ENCODE results near the gene HLCS. TPM values are rescaled to one million over a fixed set of nuclear protein-coding genes. Genes with fewer than 3 reads are reported as not detected.

Gene HLCS
- total and polyA plus RNA-seq, 4 experiments from 2014 or later: 8.3 to 14.7 (median 11.3) TPM

- H3K27ac Mint-ChIP-seq: no peak overlapping the region
- Histone ChIP-seq H3K36me3 (ENCODE audit: insufficient read depth, low read length) (no peaks in the 10 kb centered on the region), H3K27ac (ENCODE audit: low read depth, low read length) (no peak overlapping the region), H3K9me3 (ENCODE audit: control insufficient read depth in 1 of 2, low read length in 2 of 2) (no peaks in the 10 kb centered on the region), H3K4me1 (ENCODE audit: insufficient read depth, low read length) (no peaks in the 10 kb centered on the region), H3K27me3 (ENCODE audit: insufficient read depth, low read length) (no peaks in the 10 kb centered on the region), H3K4me3 (ENCODE audit: low read length in 2 of 2) (no peak overlapping the region)
- no peak for DNase-seq
- peaks cover 0 to 3% (median 0%) of the 10 kb centered on the region in 8 donors for H3K9me3 Mint-ChIP-seq
- intact Hi-C loops (cut with micrococcal nuclease): no loop called here
- no peak overlapping the region for H3K4me3 Mint-ChIP-seq
- ChIA-PET POLR2A (ENCODE audit: partially characterized antibody) (no interaction called here), CTCF (ENCODE audit: partially characterized antibody) (interaction anchor here (1.4 kb wide), 1 partner anchor 8 kb away, joined by 3 read pairs; no protein-coding TSS in a partner anchor)
- no peaks in the 10 kb centered on the region for H3K36me3 Mint-ChIP-seq
- H3K4me1 Mint-ChIP-seq: no peaks in the 10 kb centered on the region
- peaks cover 7 to 10% of the 10 kb centered on the region in 2 donors for H3K27me3 Mint-ChIP-seq
Measured at GRCh38 chr21:36738489-36739126, 227.9 kb downstream of the HLCS start.

- no peak overlapping the region for H3K27ac ChIP-seq (ENCODE audit: low read depth, low read length)
- Mint-ChIP-seq H3K4me1 (no peaks in the 10 kb centered on the region), H3K27ac (no peak overlapping the region), H3K9me3 (peaks cover 0 to 3% (median 0%) of the 10 kb centered on the region in 8 donors), H3K4me3 (no peak overlapping the region), H3K27me3 (peaks cover 6 to 13% of the 10 kb centered on the region in 2 donors), H3K36me3 (no peaks in the 10 kb centered on the region)
- no peak overlapping the region for H3K4me3 ChIP-seq (ENCODE audit: low read length in 2 of 2)
- intact Hi-C loops (cut with micrococcal nuclease): no loop called here
- H3K4me1 ChIP-seq (ENCODE audit: insufficient read depth, low read length): no peaks in the 10 kb centered on the region
- no peaks in the 10 kb centered on the region for H3K36me3 ChIP-seq (ENCODE audit: insufficient read depth, low read length)
- DNase-seq: no peak
- CTCF ChIA-PET (ENCODE audit: partially characterized antibody): no interaction called here
- no peaks in the 10 kb centered on the region for H3K9me3 ChIP-seq (ENCODE audit: control insufficient read depth in 1 of 2, low read length in 2 of 2)
- H3K27me3 ChIP-seq (ENCODE audit: insufficient read depth, low read length): no peaks in the 10 kb centered on the region
- POLR2A ChIA-PET (ENCODE audit: partially characterized antibody): no interaction called here
Measured at GRCh38 chr21:36735724-36736320, 230.6 kb downstream of the HLCS start.

GRCh38 chr21:36735201-36735515, 231.3 kb downstream of the HLCS start:
- no peak overlapping the region for H3K4me3 Mint-ChIP-seq
- H3K27me3 ChIP-seq (ENCODE audit: insufficient read depth, low read length): no peaks in the 10 kb centered on the region
- DNase-seq: no peak
- ChIA-PET POLR2A (ENCODE audit: partially characterized antibody) (no interaction called here), CTCF (ENCODE audit: partially characterized antibody) (no interaction called here)
- no peak overlapping the region for H3K27ac ChIP-seq (ENCODE audit: low read depth, low read length)
- no peaks in the 10 kb centered on the region for H3K36me3 Mint-ChIP-seq
- no peak overlapping the region for H3K4me3 ChIP-seq (ENCODE audit: low read length in 2 of 2)
- no peak overlapping the region for H3K27ac Mint-ChIP-seq
- peaks cover 6 to 14% of the 10 kb centered on the region in 2 donors for H3K27me3 Mint-ChIP-seq
- no peaks in the 10 kb centered on the region for H3K4me1 Mint-ChIP-seq
- H3K9me3 Mint-ChIP-seq: peaks cover 0 to 3% (median 0%) of the 10 kb centered on the region in 8 donors
- intact Hi-C loops (cut with micrococcal nuclease): no loop called here
- no peaks in the 10 kb centered on the region for H3K36me3 ChIP-seq (ENCODE audit: insufficient read depth, low read length)
- H3K4me1 ChIP-seq (ENCODE audit: insufficient read depth, low read length): no peaks in the 10 kb centered on the region
- no peaks in the 10 kb centered on the region for H3K9me3 ChIP-seq (ENCODE audit: control insufficient read depth in 1 of 2, low read length in 2 of 2)

- no peaks in the 10 kb centered on the region for H3K4me1 Mint-ChIP-seq
- Histone ChIP-seq H3K4me1 (ENCODE audit: insufficient read depth, low read length) (no peaks in the 10 kb centered on the region), H3K27ac (ENCODE audit: low read depth, low read length) (no peak overlapping the region), H3K9me3 (ENCODE audit: control insufficient read depth in 1 of 2, low read length in 2 of 2) (no peaks in the 10 kb centered on the region), H3K27me3 (ENCODE audit: insufficient read depth, low read length) (no peaks in the 10 kb centered on the region), H3K4me3 (ENCODE audit: low read length in 2 of 2) (no peak overlapping the region), H3K36me3 (ENCODE audit: insufficient read depth, low read length) (no peaks in the 10 kb centered on the region)
- H3K36me3 Mint-ChIP-seq: no peaks in the 10 kb centered on the region
- H3K9me3 Mint-ChIP-seq: peaks cover 0 to 3% (median 0%) of the 10 kb centered on the region in 8 donors
- intact Hi-C loops (cut with micrococcal nuclease): no loop called here
- ChIA-PET POLR2A (ENCODE audit: partially characterized antibody) (no interaction called here), CTCF (ENCODE audit: partially characterized antibody) (interaction anchor here (0.6 kb wide), 1 partner anchor 18 kb away, joined by 3 read pairs; no protein-coding TSS in a partner anchor)
- H3K27ac Mint-ChIP-seq: no peak overlapping the region
- no peak overlapping the region for H3K4me3 Mint-ChIP-seq
- H3K27me3 Mint-ChIP-seq: peaks cover 8 to 17% of the 10 kb centered on the region in 2 donors
- DNase-seq: no peak
Measured at GRCh38 chr21:36734367-36735200, 231.9 kb downstream of the HLCS start.

GRCh38 chr21:36733857-36734256, 232.6 kb downstream of the HLCS start:
- no peaks in the 10 kb centered on the region for H3K9me3 ChIP-seq (ENCODE audit: control insufficient read depth in 1 of 2, low read length in 2 of 2)
- POLR2A ChIA-PET (ENCODE audit: partially characterized antibody): no interaction called here
- H3K27me3 ChIP-seq (ENCODE audit: insufficient read depth, low read length): no peaks in the 10 kb centered on the region
- CTCF ChIA-PET (ENCODE audit: partially characterized antibody): interaction anchor here (0.6 kb wide), 1 partner anchor 17 kb away, joined by 3 read pairs; no protein-coding TSS in a partner anchor
- no peaks in the 10 kb centered on the region for H3K4me1 Mint-ChIP-seq
- H3K36me3 ChIP-seq (ENCODE audit: insufficient read depth, low read length): no peaks in the 10 kb centered on the region
- intact Hi-C loops (cut with micrococcal nuclease): no loop called here
- H3K36me3 Mint-ChIP-seq: no peaks in the 10 kb centered on the region
- H3K4me3 Mint-ChIP-seq: no peak overlapping the region
- H3K27ac Mint-ChIP-seq: no peak overlapping the region
- H3K9me3 Mint-ChIP-seq: peaks cover 0 to 3% (median 0%) of the 10 kb centered on the region in 8 donors
- H3K4me1 ChIP-seq (ENCODE audit: insufficient read depth, low read length): no peaks in the 10 kb centered on the region
- no peak overlapping the region for H3K27ac ChIP-seq (ENCODE audit: low read depth, low read length)
- no peak overlapping the region for H3K4me3 ChIP-seq (ENCODE audit: low read length in 2 of 2)
- DNase-seq: no peak
- peaks cover 8 to 16% of the 10 kb centered on the region in 2 donors for H3K27me3 Mint-ChIP-seq

- Mint-ChIP-seq H3K27me3 (peaks cover 7 to 15% of the 10 kb centered on the region in 2 donors), H3K4me3 (peak overlapping the region in 1 of 8 donors; percentile 9), H3K4me1 (no peaks in the 10 kb centered on the region), H3K9me3 (peaks cover 0 to 3% (median 0%) of the 10 kb centered on the region in 8 donors), H3K36me3 (no peaks in the 10 kb centered on the region), H3K27ac (no peak overlapping the region)
- intact Hi-C loops (cut with micrococcal nuclease): no loop called here
- no peak for DNase-seq
- ChIA-PET POLR2A (ENCODE audit: partially characterized antibody) (no interaction called here), CTCF (ENCODE audit: partially characterized antibody) (no interaction called here)
- Histone ChIP-seq H3K36me3 (ENCODE audit: insufficient read depth, low read length) (no peaks in the 10 kb centered on the region), H3K4me1 (ENCODE audit: insufficient read depth, low read length) (no peaks in the 10 kb centered on the region), H3K27me3 (ENCODE audit: insufficient read depth, low read length) (no peaks in the 10 kb centered on the region), H3K9me3 (ENCODE audit: control insufficient read depth in 1 of 2, low read length in 2 of 2) (no peaks in the 10 kb centered on the region), H3K27ac (ENCODE audit: low read depth, low read length) (no peak overlapping the region), H3K4me3 (ENCODE audit: low read length in 2 of 2) (no peak overlapping the region)
Measured at GRCh38 chr21:36732761-36733160, 233.7 kb downstream of the HLCS start.

- intact Hi-C loops (cut with micrococcal nuclease): no loop called here
- Histone ChIP-seq H3K36me3 (ENCODE audit: insufficient read depth, low read length) (no peaks in the 10 kb centered on the region), H3K27ac (ENCODE audit: low read depth, low read length) (no peak overlapping the region), H3K27me3 (ENCODE audit: insufficient read depth, low read length) (no peaks in the 10 kb centered on the region), H3K4me3 (ENCODE audit: low read length in 2 of 2) (no peak overlapping the region), H3K4me1 (ENCODE audit: insufficient read depth, low read length) (no peaks in the 10 kb centered on the region), H3K9me3 (ENCODE audit: control insufficient read depth in 1 of 2, low read length in 2 of 2) (no peaks in the 10 kb centered on the region)
- no peak for DNase-seq
- no peak overlapping the region for H3K27ac Mint-ChIP-seq
- no peaks in the 10 kb centered on the region for H3K36me3 Mint-ChIP-seq
- H3K4me3 Mint-ChIP-seq: no peak overlapping the region
- CTCF ChIA-PET (ENCODE audit: partially characterized antibody): no interaction called here
- H3K4me1 Mint-ChIP-seq: no peaks in the 10 kb centered on the region
- POLR2A ChIA-PET (ENCODE audit: partially characterized antibody): no interaction called here
- H3K9me3 Mint-ChIP-seq: peaks cover 0 to 3% (median 0%) of the 10 kb centered on the region in 8 donors
- H3K27me3 Mint-ChIP-seq: peaks cover 8 to 15% of the 10 kb centered on the region in 2 donors
Measured at GRCh38 chr21:36732217-36732616, 234.3 kb downstream of the HLCS start.

Data from CD4-positive, alpha-beta memory T cell (primary cell).